GM19397 (cell line): ENCODE measurements around the gene LYRM4.
A peak's percentile ranks its signal among the peaks of the same experiment; 100 is the strongest.

Experiments
- ATAC-seq: cut with Tn5 transposase; IDR thresholded peaks from one replicate; pipeline ENCODE4 v1.9.1; 2021; ENCODE audit warnings: mild to moderate bottlenecking, moderate library complexity; ENCODE audit not compliant: unreplicated experiment

LYRM4 gene

DNA sequence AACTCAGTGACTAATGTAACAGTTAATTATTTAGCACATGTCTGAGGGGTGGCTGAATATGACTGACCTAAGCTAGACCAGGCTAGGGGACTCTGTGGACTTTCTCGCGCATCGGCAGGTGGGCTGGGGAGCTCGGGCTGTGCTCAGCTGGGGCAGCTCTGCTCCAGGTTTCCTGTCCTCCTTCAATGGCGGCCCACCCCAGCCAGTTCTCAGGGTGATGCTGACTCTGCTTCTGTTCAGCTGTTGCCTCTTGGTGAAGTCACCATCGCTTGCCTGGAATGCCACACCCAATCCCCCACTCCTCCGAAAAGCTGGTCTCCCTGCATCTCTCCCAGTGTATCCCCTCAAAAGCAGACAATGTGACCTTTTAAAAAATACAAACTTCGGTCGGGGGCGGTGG, 155.6 kb downstream of the LYRM4 start:
- ATAC-seq, result no peak

DNA sequence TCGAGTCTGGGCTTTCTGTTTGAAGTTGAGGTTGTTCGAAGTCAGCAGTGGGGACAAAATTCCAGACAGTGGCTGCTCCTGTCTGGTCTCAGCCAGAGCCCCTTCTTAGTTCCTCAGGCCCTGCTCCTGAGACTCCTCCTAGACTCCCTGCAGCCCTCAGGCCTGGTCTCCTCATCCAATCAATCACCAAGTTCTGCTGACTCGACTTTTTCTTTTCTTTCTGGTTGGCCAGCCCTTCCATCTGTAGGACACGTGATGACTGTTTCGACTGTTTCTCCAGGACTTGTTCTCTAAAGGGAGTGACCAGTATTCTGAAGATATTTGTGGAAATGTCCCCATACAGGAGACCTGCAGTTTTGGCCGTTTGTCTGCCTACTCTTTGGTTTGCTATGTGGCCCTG, 156.1 kb downstream of the LYRM4 start:
- ATAC-seq, result no peak

DNA sequence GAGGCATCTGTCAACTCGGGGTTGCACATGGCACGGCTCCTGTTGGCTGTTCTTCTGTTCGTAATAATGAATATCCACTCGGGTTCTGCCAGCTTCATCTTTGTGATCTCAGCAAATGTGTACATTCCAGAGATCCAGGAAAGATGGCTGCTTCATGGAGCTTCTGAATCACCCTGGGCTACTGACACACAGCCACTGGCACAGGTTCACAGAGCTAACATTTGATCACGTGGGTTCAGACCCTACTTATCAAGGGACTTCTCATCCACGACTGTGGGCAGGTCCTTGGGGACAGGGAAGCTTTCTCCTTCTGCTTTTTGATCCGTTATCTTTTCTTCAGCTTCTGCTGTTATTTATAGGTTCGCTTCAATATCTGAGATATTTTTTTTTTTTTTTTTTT, 157.5 kb downstream of the LYRM4 start:
- no peak for ATAC-seq

DNA sequence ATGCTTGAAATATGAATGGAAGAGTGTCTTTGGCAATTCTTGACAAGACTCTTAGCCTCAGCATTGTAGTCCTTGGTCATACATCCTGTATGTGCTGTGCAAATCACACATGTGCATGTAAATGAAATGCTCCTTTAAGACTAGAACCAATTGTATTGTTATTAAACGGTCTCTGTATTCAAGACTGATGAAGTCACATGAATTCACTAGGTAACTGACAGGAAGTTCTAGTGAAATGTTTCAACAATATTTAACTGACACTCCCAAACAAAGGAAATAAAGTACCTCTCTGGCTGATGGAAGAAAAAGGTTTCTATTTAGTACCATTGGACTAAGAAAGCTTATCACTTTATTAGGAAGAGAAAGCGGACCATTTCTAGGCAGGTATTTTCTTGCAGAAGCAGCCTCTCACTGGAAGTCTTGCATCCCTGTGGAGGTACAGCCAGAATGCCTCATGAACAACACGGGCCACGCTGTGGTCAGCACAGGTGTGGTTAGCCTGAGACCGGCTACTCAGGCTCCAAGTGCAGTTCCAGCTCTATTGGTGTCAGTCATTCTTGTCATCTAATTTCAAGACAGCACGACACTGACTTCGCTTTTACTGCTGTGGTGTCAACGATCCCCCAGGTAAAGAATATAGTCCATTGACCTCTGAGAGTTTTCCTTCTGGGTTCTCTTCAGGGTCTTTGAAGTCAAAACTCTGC, 158.3 kb downstream of the LYRM4 start:
- ATAC-seq, result no peak

DNA sequence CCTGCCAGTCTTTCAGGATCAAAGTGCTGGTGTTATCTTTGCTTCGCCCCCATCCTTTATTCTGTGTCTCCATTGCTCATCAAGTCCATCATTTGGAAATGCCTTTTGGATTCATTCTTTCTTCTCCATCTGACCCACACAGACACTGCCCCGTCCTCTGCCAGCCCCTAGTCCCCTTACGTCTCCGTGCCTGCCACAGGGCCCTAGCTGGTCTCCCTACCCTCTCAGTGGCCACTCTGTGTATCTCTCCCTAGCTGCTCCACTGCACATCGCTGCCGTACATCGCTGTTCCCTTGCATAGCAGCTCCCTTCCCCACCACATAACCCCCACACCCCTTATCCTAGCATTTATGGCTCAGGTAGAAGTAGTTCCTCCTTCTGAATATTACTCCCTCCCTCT, 159.9 kb downstream of the LYRM4 start:
- no peak for ATAC-seq

DNA sequence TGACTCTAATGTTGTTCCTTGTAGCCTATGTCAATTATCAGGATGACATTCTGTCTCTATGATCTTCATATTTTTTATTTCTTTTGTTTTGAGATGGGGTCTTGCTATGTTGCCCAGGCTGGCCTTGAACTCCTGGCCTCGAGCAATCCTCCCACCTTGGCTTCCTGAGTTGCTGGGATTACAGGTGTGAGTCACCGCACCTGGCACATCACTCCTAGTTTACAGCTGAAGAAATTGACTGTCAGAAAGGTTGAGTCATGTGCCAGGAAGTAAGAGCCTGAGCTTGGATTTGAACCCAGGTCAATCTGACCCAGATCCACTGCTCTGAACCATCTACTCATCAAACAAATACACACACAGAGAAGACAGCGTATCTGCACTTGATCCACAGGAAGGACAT, 161.2 kb downstream of the LYRM4 start:
- no peak for ATAC-seq

DNA sequence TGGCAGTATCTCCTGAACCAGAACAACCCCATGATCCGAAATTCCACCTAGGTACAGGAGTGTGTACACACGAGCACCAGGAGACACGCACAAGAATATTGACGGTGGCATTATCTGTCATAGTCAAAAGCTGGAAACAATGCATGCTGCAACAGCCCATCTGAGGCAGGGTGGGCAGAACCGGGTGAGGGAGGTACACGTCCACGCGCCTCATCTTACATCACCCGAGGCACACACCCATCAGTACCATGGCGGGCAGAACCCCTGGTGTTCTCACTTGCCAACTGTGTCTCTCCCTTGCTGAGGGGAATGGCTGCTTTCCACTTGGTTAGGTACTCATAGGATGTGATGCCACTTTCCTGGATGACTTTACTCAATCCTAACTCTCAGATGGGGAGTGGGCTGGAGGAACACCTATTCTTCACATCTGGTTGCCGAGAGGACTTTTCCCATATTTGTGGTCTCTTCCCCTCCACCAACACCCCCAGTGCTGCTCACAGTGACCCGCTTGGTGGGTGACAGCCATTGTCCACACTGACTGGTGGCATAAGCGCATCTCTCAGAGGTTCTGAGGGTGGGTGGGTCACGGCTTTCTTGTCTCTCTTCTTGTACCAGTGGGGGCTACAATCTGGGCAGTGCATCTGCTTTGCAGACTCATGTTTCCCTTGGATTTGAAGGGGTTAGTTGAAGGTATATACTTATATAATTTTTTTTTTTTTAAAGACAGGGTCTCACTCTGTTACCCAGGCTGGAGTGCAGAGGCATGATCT, 162.1 kb downstream of the LYRM4 start:
- no peak for ATAC-seq

DNA sequence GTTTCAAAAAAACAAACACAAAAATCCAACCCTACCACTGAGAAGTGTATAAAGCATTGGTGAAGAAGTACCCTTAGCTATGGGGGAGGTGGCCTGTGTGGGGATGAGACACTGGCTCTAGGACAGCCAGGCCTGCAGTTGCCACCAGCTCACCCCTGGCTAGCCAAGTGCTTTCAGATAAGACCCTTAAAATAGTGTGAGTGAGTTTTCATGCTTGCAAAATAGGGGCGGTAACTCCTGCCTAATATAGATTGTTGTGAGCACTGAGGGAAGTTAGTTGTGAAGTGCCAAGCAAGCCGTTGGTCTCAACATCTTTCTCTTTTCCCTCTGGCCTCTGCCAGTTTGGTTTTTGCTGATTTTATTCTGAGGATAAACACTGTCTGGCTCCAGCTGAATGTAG, 164.3 kb downstream of the LYRM4 start:
- ATAC-seq, result no peak

DNA sequence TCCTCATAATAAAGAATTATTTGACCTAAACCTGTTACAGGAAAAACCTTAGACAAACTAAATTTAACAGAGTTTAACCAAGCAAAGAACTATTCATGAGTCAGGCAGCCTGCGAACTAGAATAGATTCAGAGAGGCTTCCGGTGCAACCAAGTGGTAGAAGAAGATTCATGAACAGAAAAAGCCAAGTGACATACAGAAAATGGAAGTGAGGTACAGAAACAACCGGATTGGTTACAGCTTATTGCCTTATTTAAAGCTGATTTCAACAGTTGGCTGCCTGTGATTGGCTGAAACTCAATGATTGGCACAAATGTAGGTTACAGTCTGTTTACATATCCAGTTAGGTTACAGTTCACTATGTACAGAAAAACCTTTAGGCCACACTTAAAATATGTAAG, 165.5 kb downstream of the LYRM4 start:
- peak; percentile 77 for ATAC-seq

DNA sequence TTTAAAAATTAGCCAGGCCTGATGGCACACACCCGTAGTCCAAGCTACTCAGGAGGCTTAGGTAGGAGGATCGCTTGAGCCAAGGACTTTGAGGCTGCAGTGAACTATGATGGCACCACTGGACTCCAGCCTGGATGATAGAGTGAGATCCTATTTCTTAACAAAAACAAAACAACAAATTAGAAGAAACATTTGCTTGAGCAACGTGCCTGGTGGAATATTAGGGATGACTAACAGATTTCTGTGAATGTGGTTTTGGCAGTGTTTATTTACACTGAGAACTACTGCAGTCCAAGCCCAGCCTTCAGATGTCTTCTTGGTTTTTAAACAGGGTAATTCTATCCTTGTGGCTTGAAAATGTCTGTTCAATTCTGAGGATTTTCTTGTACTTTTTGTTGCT, 166.4 kb downstream of the LYRM4 start:
- no peak for ATAC-seq

DNA sequence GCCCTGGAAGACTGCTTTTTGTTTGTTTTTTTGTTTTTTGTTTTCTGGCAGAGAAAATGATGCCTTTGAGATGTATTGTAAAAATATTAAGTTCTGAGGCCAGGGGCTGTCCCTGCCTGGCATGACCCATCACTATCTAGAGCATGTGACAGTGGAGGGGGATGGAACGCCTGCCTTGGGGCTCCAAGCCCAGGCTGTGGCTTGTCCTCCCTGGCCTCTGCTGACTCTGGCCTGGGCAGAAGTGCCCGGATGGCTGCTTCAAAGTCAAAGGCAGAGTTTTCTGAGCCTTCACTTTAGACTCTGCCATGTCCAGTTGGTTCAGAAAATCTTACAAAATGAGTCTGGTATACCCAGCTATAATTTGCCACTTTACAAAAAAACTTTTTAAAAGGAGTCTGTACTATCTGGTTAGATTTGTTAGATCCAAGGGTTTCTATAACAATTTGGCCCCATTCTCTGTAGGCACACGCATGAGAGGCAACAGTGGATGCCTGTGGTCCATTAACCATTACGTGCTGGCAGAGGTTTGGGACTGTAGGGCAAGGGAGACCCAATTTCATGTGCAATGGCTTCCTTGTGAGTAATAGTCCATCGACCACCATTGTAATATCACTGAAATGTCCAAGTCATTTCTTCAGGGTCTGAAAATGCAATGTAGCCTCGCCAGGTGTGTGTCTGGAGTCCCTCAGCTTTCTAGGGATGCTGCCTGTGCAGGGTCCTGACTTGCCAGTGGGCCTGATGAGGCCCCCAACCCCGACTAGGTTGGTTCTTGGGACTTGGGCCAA, 167.3 kb downstream of the LYRM4 start:
- no peak for ATAC-seq

DNA sequence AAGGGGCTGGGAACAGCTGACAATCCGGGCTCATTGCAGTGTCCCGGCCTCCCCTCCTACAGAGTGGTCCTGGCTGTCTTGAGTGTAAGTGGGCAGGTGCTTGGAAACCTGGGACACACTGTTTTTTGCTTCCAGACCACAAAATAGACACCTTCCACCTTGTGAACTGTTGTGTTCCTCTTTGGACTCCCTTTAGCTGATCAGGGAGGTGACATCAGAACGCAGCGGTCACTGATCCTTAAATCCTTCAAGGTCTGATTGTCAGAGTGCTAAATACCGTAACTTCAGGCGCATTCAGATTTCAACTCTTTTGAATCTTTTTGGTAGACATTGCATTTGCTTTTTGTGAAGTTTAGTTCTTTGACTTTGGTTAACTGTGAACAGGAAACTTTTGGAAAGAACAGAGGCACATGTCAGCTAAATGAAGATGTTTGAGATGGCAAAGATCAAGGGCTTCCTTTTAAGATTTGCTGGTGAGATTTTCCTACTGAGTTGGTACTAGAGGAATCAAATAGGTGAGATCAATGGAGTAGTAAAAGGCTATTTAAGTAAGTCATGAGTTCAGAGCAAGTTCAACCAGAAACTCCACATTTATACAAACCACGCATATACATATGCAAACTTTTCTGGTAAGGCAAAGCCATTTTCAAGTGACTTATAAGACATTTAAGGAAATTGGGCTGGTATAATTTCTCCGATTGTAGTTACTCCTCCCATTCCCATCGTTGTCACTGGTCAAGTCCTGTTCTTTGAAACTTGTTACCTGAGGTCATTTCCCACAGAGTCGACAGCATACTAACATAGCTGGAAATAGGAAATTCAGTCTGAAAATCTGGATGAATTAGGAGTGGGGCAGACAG, 169.3 kb downstream of the LYRM4 start:
- ATAC-seq, result no peak

DNA sequence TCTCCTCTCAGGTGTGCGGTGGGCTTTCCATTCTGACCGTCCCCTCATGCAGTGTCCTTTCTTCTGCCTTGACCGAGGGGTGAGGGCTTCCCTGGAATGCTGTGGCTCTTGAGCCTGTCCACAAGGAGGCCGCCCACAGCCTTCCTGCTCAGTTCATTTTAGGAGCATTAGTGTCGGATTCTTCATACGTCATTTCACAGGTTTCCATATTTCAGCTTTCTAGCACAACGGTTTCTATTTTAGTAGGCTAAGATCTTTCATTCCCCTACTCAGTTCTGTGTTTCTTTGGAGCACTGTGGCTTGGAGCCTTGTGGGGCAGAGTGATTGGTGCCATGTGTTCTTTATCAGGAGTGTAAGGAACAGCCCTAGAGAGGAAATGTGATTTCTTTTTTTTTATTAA, 170.1 kb downstream of the LYRM4 start:
- ATAC-seq, result no peak

DNA sequence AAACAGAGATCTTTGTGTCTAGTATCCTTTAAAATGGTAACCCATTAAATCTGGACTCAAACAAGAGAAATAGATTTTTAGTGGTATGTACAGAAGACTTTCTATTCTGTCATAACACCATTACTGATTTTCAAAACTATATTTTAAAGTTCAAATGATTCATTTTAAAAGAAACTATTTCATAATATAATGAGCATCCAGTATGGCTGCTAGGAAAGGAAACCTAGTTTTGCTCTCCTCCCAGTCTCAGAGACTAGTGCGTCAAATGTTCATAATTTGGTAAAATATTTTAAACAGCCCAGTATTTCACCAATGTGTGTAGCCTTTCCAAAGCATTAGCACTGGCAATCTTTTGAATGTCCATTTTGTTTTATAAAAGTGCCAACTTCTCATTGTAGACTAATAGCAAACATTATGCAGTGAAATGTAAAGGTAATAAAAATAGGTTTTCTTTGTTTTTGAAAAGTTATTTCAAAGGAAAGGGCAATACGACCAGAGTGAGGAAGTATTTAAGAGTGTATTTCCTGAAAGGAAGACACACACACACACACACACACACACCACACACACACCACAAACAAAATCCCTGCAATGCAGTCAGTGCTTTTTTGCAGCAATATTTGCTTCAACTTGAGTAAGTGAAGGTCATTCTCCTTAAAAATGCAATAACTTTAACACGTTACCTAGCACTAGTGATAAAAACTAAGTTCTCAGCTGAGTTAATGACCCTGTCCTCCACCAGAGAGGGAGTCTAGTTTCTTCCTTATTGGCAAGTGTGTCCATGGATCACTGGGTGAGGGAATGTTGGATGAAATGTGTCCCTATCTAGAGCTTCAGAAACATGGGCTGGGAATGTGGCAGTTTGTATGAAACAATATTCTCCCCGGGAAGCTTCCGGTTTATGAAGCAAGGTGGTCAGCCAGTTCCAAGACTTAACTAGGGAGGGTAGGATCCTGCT, 171.0 kb downstream of the LYRM4 start:
- no peak for ATAC-seq

DNA sequence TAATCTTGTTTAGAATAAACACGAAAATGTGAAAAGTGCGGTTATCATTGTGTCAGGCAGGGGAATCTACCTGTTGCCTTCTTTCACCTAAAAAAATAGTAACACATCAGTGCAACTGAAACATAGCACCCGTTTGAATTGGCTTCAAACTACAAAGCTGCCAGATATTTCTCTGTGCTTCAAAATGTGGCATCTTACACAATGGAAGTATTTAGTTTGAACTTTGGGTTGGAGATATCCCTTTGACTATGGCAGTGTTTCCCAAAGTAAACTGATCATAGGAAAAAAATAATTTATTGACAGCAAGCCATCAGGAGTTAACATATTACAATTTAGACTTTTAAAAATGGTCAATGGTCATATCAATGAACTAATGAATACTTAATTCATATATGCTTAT, 172.0 kb downstream of the LYRM4 start:
- ATAC-seq, result no peak

DNA sequence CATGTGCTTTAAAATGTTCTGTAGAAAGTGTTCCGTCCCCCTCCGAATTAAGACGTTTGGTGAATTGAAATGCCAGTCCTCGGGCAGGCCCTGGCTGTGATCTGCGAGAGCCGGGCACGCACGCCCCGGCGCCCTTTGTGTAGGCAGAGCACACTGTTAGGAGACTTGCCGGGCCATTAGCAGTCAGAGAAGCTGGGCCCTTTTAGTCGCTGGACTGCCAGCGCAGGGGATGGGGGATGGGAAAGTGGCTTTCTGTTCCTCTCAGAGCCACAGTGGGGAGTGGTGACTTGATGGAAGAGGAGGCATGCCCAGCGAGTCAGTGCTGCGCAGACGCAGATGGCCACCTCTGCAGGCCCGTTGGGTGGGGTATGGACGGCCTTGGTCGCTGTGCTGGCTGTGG, 173.4 kb downstream of the LYRM4 start:
- no peak for ATAC-seq

DNA sequence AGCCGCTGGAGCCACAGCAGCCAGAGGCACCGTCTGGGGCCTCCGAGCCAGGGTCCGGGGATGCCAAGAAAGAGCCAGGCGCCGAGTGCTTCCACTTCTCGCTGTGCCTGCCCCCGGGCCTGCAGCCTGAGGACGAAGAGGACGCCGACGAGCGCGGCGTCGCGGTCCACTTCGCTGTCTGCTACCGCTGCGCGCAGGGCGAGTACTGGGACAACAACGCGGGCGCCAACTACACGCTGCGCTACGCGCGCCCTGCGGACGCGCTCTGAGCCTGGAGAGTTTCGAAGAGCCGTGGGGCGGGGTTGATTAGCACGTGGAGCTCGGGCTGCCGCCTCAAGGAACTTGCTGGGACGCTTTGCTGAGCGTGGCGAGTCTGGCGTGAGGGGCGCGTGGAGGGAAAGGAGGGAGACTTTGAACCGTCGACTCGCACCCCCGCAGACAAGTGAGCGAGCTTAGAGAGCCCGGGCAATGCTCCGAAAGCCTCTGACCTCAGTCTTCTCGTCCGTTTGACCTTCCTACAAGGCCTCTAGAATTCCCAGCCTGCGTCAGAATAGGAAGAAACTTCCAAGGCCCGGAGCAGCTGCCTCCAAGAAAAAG, 174.4 kb downstream of the LYRM4 start:
- no peak for ATAC-seq

DNA sequence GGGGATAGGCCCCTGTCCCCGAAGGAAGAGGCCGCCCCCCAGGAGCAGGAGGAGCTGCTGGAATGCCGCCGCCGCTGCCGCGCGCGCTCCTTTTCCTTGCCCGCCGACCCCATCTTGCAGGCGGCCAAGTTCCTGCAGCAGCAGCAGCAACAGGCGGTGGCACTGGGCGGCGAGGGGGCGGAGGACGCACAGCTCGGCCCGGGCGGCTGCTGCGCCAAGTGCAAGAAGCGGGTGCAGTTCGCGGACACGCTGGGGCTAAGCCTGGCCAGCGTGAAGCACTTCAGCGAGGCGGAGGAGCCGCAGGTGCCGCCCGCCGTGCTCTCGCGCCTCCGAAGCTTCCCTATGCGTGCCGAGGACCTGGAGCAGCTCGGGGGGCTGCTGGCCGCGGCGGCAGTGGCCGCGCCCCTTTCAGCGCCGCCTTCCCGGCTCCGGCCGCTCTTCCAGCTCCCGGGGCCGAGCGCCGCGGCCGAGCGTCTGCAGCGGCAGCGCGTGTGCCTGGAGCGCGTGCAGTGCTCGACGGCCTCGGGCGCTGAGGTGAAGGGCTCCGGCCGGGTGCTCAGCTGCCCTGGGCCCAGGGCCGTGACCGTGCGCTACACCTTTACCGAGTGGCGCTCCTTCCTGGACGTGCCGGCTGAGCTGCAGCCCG, 175.0 kb downstream of the LYRM4 start:
- ATAC-seq, result no peak
